Measurements from ENCODE around the gene DLG2.
"Not testable (repeated sequence)": the region's sequence is repeated elsewhere in the genome, so short reads cannot be mapped to it uniquely, and the experiment has no call there.

DLG2 gene

GRCh38 chr11:83791557-83791956, 1835.6 kb downstream of the DLG2 start:
- DNase-seq = no peak

- no peak for DNase-seq
Observed at GRCh38 chr11:83785942-83786341, 1841.2 kb downstream of the DLG2 start.

GRCh38 chr11:83784419-83784818, 1842.7 kb downstream of the DLG2 start:
- DNase-seq = no peak

GRCh38 chr11:83782329-83782728, 1844.8 kb downstream of the DLG2 start:
- no peak for DNase-seq

- no peak for DNase-seq
Observed at GRCh38 chr11:83779876-83780275, 1847.3 kb downstream of the DLG2 start.

GRCh38 chr11:83778596-83778995, 1848.5 kb downstream of the DLG2 start:
- no peak for DNase-seq

GRCh38 chr11:83773950-83774880, 1852.9 kb downstream of the DLG2 start:
- DNase-seq = no peak

GRCh38 chr11:83768489-83768888, 1858.7 kb downstream of the DLG2 start:
- no peak for DNase-seq

- DNase-seq = no peak
Observed at GRCh38 chr11:83766932-83767331, 1860.2 kb downstream of the DLG2 start.

GRCh38 chr11:83764643-83765042, 1862.5 kb downstream of the DLG2 start:
- no peak for DNase-seq

GRCh38 chr11:83760932-83761331, 1866.2 kb downstream of the DLG2 start:
- DNase-seq = no peak

GRCh38 chr11:83759148-83759547, 1868.0 kb downstream of the DLG2 start:
- no peak for DNase-seq

GRCh38 chr11:83751041-83751440, 1876.1 kb downstream of the DLG2 start:
- no peak for DNase-seq

- DNase-seq = no peak
Observed at GRCh38 chr11:83746921-83747585, 1880.1 kb downstream of the DLG2 start.

- no peak for DNase-seq
Observed at GRCh38 chr11:83744620-83745192, 1882.4 kb downstream of the DLG2 start.

- DNase-seq = no peak
Observed at GRCh38 chr11:83736684-83737083, 1890.5 kb downstream of the DLG2 start.

- no peak for DNase-seq
Observed at GRCh38 chr11:83734120-83734519, 1893.0 kb downstream of the DLG2 start.

GRCh38 chr11:83731288-83731687, 1895.9 kb downstream of the DLG2 start:
- not testable (repeated sequence) for DNase-seq

- DNase-seq = no peak
Observed at GRCh38 chr11:83728281-83728680, 1898.9 kb downstream of the DLG2 start.

- no peak for DNase-seq
Observed at GRCh38 chr11:83727251-83727650, 1899.9 kb downstream of the DLG2 start.

- DNase-seq = no peak
Observed at GRCh38 chr11:83726316-83726715, 1900.8 kb downstream of the DLG2 start.

GRCh38 chr11:83725728-83726127, 1901.4 kb downstream of the DLG2 start:
- DNase-seq = no peak

- no peak for DNase-seq
Observed at GRCh38 chr11:83725269-83725560, 1901.9 kb downstream of the DLG2 start.

GRCh38 chr11:83723999-83724398, 1903.1 kb downstream of the DLG2 start:
- no peak for DNase-seq

Measured in stimulated activated CD4-positive, alpha-beta T cell treated with anti-CD3 and anti-CD28 coated beads, Interleukin-12 subunit alpha, Interleukin-12 subunit beta, amount 100 ng/mL, for 4 hours (primary cell).